Neuronal stem cell (in vitro differentiated cells): ENCODE measurements around the gene NRGN.

ENCODE experiments used
- DNase-seq: peaks from one replicate; pipeline ENCODE4 v3.0.0-alpha.2; 2013; ENCODE audit warnings: low spot score
- H2AFZ ChIP-seq: one replicate; pipeline ENCODE4 v1.6.1; 2013; ENCODE audit warnings: mild to moderate bottlenecking, low read length, inconsistent platforms
- H2AK5ac ChIP-seq: 2 replicates; pipeline ENCODE4 v1.6.1; 2013; ENCODE audit warnings: low read depth, mild to moderate bottlenecking, inconsistent platforms, low read length, moderate library complexity, mixed read lengths
- H2BK120ac ChIP-seq: 2 replicates; pipeline ENCODE4 v1.6.1; 2013; ENCODE audit warnings: low read depth, mild to moderate bottlenecking, inconsistent platforms, low read length, moderate library complexity, mixed read lengths
- H2BK12ac ChIP-seq: one replicate; pipeline ENCODE4 v1.6.1; 2013; ENCODE audit warnings: low read length, inconsistent platforms
- H2BK15ac ChIP-seq: 2 replicates; pipeline ENCODE4 v1.6.1; 2013; ENCODE audit warnings: mild to moderate bottlenecking, low read length, inconsistent platforms, mixed read lengths
- H2BK5ac ChIP-seq: one replicate; pipeline ENCODE4 v1.6.1; 2013; ENCODE audit warnings: inconsistent platforms, mild to moderate bottlenecking, low read length, moderate library complexity
- H3K14ac ChIP-seq: one replicate; pipeline ENCODE4 v1.6.1; 2013; ENCODE audit warnings: low read length, inconsistent platforms
- H3K18ac ChIP-seq: 2 replicates; pipeline ENCODE4 v1.6.1; 2013; ENCODE audit warnings: low read length, inconsistent platforms
- H3K23ac ChIP-seq: 2 replicates; pipeline ENCODE4 v1.6.1; 2013; ENCODE audit warnings: low read depth, mild to moderate bottlenecking, mixed read lengths, low read length, inconsistent platforms; ENCODE audit not compliant: poor library complexity
- H3K27ac ChIP-seq: replicated peaks from 3 replicates; pipeline ENCODE4 v1.5.1; 2013; ENCODE audit warnings: low read length, inconsistent platforms
- H3K27me3 ChIP-seq, 3 experiments: 2 replicates each; pipeline ENCODE4 v1.6.1; 2013; ENCODE audit warnings: low read length in 3 of 3, mild to moderate bottlenecking in 2 of 3, inconsistent platforms in 1 of 3, low read depth in 1 of 3, mixed read lengths in 1 of 3, moderate library complexity in 1 of 3; ENCODE audit not compliant: control insufficient read depth in 3 of 3, insufficient read depth in 3 of 3
- H3K36me3 ChIP-seq, 2 donors: replicated peaks in 1 of 2; 2 replicates each; pipeline ENCODE4 v1.6.1; 2013; ENCODE audit warnings: low read length in 2 of 2; ENCODE audit not compliant: control insufficient read depth in 2 of 2, insufficient read depth in 2 of 2
- H3K4ac ChIP-seq: 2 replicates; pipeline ENCODE4 v1.6.1; 2013; ENCODE audit warnings: inconsistent platforms, mild to moderate bottlenecking, low read length, moderate library complexity
- H3K4me1 ChIP-seq, 2 donors: 1 replicate in 1 of 2; 2 replicates in 1 of 2; pipeline ENCODE4 v1.6.1; 2013; ENCODE audit warnings: low read length in 2 of 2, low read depth in 1 of 2; ENCODE audit not compliant: control insufficient read depth in 2 of 2, insufficient read depth in 1 of 2
- H3K4me2 ChIP-seq: one replicate; pipeline ENCODE4 v1.6.1; 2013; ENCODE audit warnings: mild to moderate bottlenecking, low read length, inconsistent platforms; ENCODE audit not compliant: insufficient read depth, poor library complexity, severe bottlenecking
- H3K4me3 ChIP-seq, 2 donors: 2 replicates each; pipeline ENCODE4 v1.5.1; 2013; ENCODE audit warnings: low read length in 2 of 2, mild to moderate bottlenecking in 2 of 2, inconsistent platforms in 1 of 2, moderate library complexity in 1 of 2
- H3K79me1 ChIP-seq: one replicate; pipeline ENCODE4 v1.6.1; 2013; ENCODE audit warnings: low read depth, mild to moderate bottlenecking, inconsistent platforms, low read length, moderate library complexity
- H3K9ac ChIP-seq: one replicate; pipeline ENCODE4 v1.6.1; 2013; ENCODE audit warnings: mild to moderate bottlenecking, low read depth, low read length, inconsistent platforms; ENCODE audit not compliant: poor library complexity
- H3K9me3 ChIP-seq, 2 donors: replicated peaks in 1 of 2; 2 replicates each; pipeline versions ENCODE3 to v1.6.1; 2013; ENCODE audit warnings: low read length in 2 of 2, mild to moderate bottlenecking in 2 of 2, inconsistent platforms in 1 of 2, low read depth in 1 of 2, mixed read lengths in 1 of 2, moderate library complexity in 1 of 2; ENCODE audit not compliant: control insufficient read depth in 2 of 2, insufficient read depth in 1 of 2
- H4K8ac ChIP-seq: one replicate; pipeline ENCODE4 v1.6.1; 2013; ENCODE audit warnings: low read depth, mild to moderate bottlenecking, inconsistent platforms, low read length, moderate library complexity
- H4K91ac ChIP-seq: one replicate; pipeline ENCODE4 v1.6.1; 2013; ENCODE audit warnings: low read length, low read depth, mild to moderate bottlenecking, inconsistent platforms; ENCODE audit not compliant: poor library complexity
- WGBS, 2 donors: extraction: QIAGEN DNeasy Blood & Tissue Kit; methylation state at CpG; one replicate each; pipeline ENCODE4 v1.1.7; 2013; ENCODE audit warnings: missing lambda C conversion rate in 2 of 2, mixed read lengths in 1 of 2; ENCODE audit not compliant: insufficient read length in 2 of 2, insufficient replicate concordance in 1 of 2; ENCODE audit errors: extremely low coverage in 2 of 2; 5-methylcytosine and 5-hydroxymethylcytosine counted together

The NRGN gene

DNA sequence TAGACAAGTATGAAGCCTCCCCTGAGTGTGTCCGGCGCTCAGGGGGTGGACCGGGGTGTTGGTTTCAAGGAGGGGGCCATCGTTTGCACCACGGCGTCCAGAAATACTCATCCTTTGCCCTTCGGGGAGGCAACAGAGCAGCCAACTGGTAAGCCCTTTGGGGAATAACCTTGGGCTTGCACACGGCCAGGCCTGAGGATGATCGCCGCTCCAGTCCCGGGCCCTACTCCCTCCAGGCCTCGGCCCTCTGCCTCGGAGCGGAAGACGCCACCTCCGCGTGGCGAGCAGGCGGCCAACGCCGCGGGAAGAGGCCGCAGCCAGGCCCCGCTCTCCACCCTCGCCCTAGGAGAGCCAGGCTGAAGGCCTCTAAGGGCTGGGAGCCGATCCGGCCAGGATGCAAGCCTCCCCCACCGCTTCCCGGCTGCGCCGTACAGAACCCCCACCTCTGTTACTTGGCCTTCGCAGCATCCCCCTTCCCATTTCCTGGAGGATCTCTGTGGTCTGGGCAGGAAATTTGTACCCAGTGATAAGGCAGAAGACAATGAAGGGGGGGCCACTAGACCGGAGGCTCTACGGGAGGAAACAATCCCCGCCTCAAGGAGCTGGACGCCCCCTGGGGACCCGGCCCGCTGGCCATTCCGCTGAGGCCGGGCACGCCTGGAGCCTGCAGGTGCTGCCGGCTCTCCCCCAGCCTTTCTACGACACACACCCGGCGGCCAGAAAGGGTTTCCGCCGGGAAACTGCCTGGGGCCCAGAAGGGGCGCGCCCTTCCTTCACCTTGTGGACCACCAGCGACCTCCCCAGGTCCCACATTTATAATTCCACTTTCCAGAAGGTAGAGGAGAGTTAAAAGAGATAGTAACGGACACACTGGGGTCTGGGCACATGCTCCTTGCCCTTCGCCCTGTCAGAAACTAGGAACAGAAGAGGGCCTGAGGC, 19.8 kb downstream of the NRGN start:
- H3K27me3 ChIP-seq: peaks cover 0 to 73% (median 50%) of the 10 kb centered on the region in 3 experiments
- peaks cover 5 to 29% of the 10 kb centered on the region in 2 donors for H3K4me1 ChIP-seq
- H3K14ac ChIP-seq: no peak overlapping the region
- no peak overlapping the region for H3K9ac ChIP-seq
- WGBS, 2 donors: no CpG with 5 or more reads among the region's 52 CpGs
- H3K4ac ChIP-seq: no peak overlapping the region
- no peak overlapping the region for H2BK12ac ChIP-seq
- no peak overlapping the region for H2AFZ ChIP-seq
- no peak overlapping the region for H4K91ac ChIP-seq
- peaks cover 5 to 8% of the 10 kb centered on the region in 2 donors for H3K9me3 ChIP-seq
- peak overlapping the region; percentile 26 for H2BK120ac ChIP-seq
- H3K18ac ChIP-seq: peak overlapping the region; percentile 87
- no peaks in the 10 kb centered on the region for H3K79me1 ChIP-seq
- no peak overlapping the region for H3K27ac ChIP-seq
- peak overlapping the region; percentile 52 for H2AK5ac ChIP-seq
- H3K23ac ChIP-seq: no peak overlapping the region
- peak overlapping the region in 1 of 2 donors; percentile 13 for H3K4me3 ChIP-seq
- H3K4me2 ChIP-seq: peak overlapping the region; percentile 65
- no peak overlapping the region for H4K8ac ChIP-seq
- H2BK15ac ChIP-seq: peak overlapping the region; percentile 39
- H2BK5ac ChIP-seq: no peak overlapping the region
- peaks cover 0 to 17% of the 10 kb centered on the region in 2 donors for H3K36me3 ChIP-seq
- no peak for DNase-seq

- Histone ChIP-seq H2BK12ac (no peak overlapping the region), H3K9me3 (peaks cover 5 to 8% of the 10 kb centered on the region in 2 donors), H3K9ac (no peak overlapping the region), H3K4me1 (peaks cover 0 to 27% of the 10 kb centered on the region in 2 donors), H2AFZ (no peak overlapping the region), H3K14ac (no peak overlapping the region), H3K27ac (no peak overlapping the region), H2BK15ac (no peak overlapping the region), H3K27me3 (peaks cover 0 to 73% (median 50%) of the 10 kb centered on the region in 3 experiments), H3K4me2 (no peak overlapping the region), H3K4me3 (no peak overlapping the region), H2AK5ac (peak overlapping the region; percentile 50), H3K36me3 (peaks cover 0 to 24% of the 10 kb centered on the region in 2 donors), H2BK120ac (no peak overlapping the region), H3K79me1 (no peaks in the 10 kb centered on the region), H3K18ac (peak overlapping the region; percentile 24), H3K23ac (no peak overlapping the region), H4K91ac (no peak overlapping the region), H3K4ac (no peak overlapping the region), H4K8ac (no peak overlapping the region), H2BK5ac (no peak overlapping the region)
- DNase-seq: no peak
- WGBS, 2 donors: no CpG with 5 or more reads among the region's 25 CpGs
Measured at GRCh38 chr11:124760205-124760652, 20.5 kb downstream of the NRGN start.

GRCh38 chr11:124760806-124761205, 21.1 kb downstream of the NRGN start:
- Histone ChIP-seq H3K27me3 (peaks cover 0 to 72% (median 50%) of the 10 kb centered on the region in 3 experiments), H3K4me3 (no peak overlapping the region)
- no peak for DNase-seq

More at GRCh38 chr11:124760806-124761205, 21.1 kb downstream of the NRGN start:
- no peak overlapping the region for H3K4ac ChIP-seq
- no peak overlapping the region for H3K14ac ChIP-seq
- no peak overlapping the region for H2BK12ac ChIP-seq
- H4K91ac ChIP-seq: no peak overlapping the region
- no CpG with 5 or more reads among the region's 3 CpGs for WGBS, 2 donors
- H3K79me1 ChIP-seq: no peaks in the 10 kb centered on the region
- no peak overlapping the region for H3K9ac ChIP-seq
- no peak overlapping the region for H3K27ac ChIP-seq
- peaks cover 0 to 29% of the 10 kb centered on the region in 2 donors for H3K36me3 ChIP-seq
- no peak overlapping the region for H2BK5ac ChIP-seq
- H3K4me2 ChIP-seq: no peak overlapping the region
- no peak overlapping the region for H2BK15ac ChIP-seq
- H2AK5ac ChIP-seq: no peak overlapping the region
- peaks cover 0 to 27% of the 10 kb centered on the region in 2 donors for H3K4me1 ChIP-seq
- no peak overlapping the region for H3K18ac ChIP-seq
- no peak overlapping the region for H4K8ac ChIP-seq
- H3K9me3 ChIP-seq: peaks cover 5 to 8% of the 10 kb centered on the region in 2 donors
- no peak overlapping the region for H2BK120ac ChIP-seq
- no peak overlapping the region for H2AFZ ChIP-seq
- no peak overlapping the region for H3K23ac ChIP-seq
